Hepatocyte (in vitro differentiated cells): ENCODE results near the gene OR5M3. TPM values are rescaled to one million over a fixed set of nuclear protein-coding genes. Genes with fewer than 3 reads are reported as not detected.

Experiments used
- DNase-seq: peaks from one replicate; pipeline ENCODE4 v3.0.0-alpha.2; 2016; ENCODE audit warnings: low spot score
- H2AFZ ChIP-seq: fragments of 200-600 bp; sonication (generic); 2 replicates; pipeline ENCODE4 v1.6.0; 2016; ENCODE audit warnings: antibody characterized with exemption, mild to moderate bottlenecking
- H3K27ac ChIP-seq: fragments of 200-600 bp; sonication (generic); 2 replicates; pipeline ENCODE4 v1.5.1; 2016; ENCODE audit warnings: mild to moderate bottlenecking
- H3K27me3 ChIP-seq: fragments of 200-600 bp; sonication (generic); 2 replicates; pipeline ENCODE4 v1.6.1; 2016
- H3K36me3 ChIP-seq: fragments of 200-600 bp; sonication (generic); replicated peaks from 2 replicates; pipeline ENCODE4 v1.5.1; 2016; ENCODE audit warnings: low read depth; ENCODE audit not compliant: insufficient read depth
- H3K4me1 ChIP-seq: fragments of 200-600 bp; sonication (generic); 2 replicates; pipeline ENCODE4 v1.5.1; 2016; ENCODE audit warnings: mild to moderate bottlenecking, moderate library complexity; ENCODE audit not compliant: insufficient read depth
- H3K4me2 ChIP-seq: fragments of 200-600 bp; sonication (generic); 2 replicates; pipeline ENCODE4 v1.6.0; 2016
- H3K4me3 ChIP-seq: fragments of 200-600 bp; sonication (generic); 2 replicates; pipeline ENCODE4 v1.5.1; 2016; ENCODE audit warnings: mild to moderate bottlenecking
- H3K79me2 ChIP-seq: fragments of 200-600 bp; sonication (generic); 2 replicates; pipeline ENCODE4 v1.6.0; 2017; ENCODE audit warnings: mild to moderate bottlenecking
- H3K9me2 ChIP-seq: fragments of 200-600 bp; sonication (generic); replicated peaks from 2 replicates; pipeline ENCODE4 v1.6.0; 2017; ENCODE audit warnings: mild to moderate bottlenecking; ENCODE audit not compliant: insufficient read depth
- H3K9me3 ChIP-seq: fragments of 200-600 bp; sonication (generic); 2 replicates; pipeline ENCODE4 v1.5.1; 2016; ENCODE audit warnings: low read depth, mild to moderate bottlenecking
- H4K20me1 ChIP-seq: fragments of 200-600 bp; sonication (generic); 2 replicates; pipeline ENCODE4 v1.6.0; 2016; ENCODE audit warnings: mild to moderate bottlenecking; ENCODE audit not compliant: insufficient read depth, poor library complexity, severe bottlenecking
- CTCF ChIP-seq: fragments of 200-600 bp; sonication (generic); IDR thresholded peaks from 2 replicates; pipeline ENCODE4 v1.5.1; 2016; ENCODE audit warnings: antibody characterized with exemption, mild to moderate bottlenecking; ENCODE audit not compliant: poor library complexity
- EZH2 ChIP-seq: fragments of 200-600 bp; sonication (generic); IDR thresholded peaks from 2 replicates; pipeline ENCODE4 v1.6.1; 2016; ENCODE audit warnings: antibody characterized with exemption, mild to moderate bottlenecking, borderline replicate concordance
- EZH2phosphoT487 ChIP-seq: fragments of 200-600 bp; sonication (generic); IDR thresholded peaks from one replicate; pipeline ENCODE4 v1.6.1; 2018; ENCODE audit warnings: antibody characterized with exemption, mild to moderate bottlenecking, low read depth, moderate library complexity; ENCODE audit not compliant: unreplicated experiment, severe bottlenecking
- WGBS: methylation state at CpG from one replicate; pipeline ENCODE4 v1.1.6; 2016; ENCODE audit warnings: low lambda C conversion rate; ENCODE audit errors: missing lambda C conversion rate; 5-methylcytosine and 5-hydroxymethylcytosine counted together
- polyA plus RNA-seq: library from polyadenylated mRNA; unstranded; fragments of >200 nt; fragmentation: Nextera tagmentation; extraction: Ambion mirVana; gene quantifications from 2 replicates; pipeline ENCODE4 v1.2.1, GENCODE V29; 2016
- total RNA-seq: library from RNA; depleted of rRNA; stranded (reverse); fragments of >200 nt; gene quantifications from 2 replicates; pipeline ENCODE4 v1.2.3, GENCODE V29; 2014

Gene OR5M3
- total and polyA plus RNA-seq, 2 experiments from 2014 or later, result not detected

DNA sequence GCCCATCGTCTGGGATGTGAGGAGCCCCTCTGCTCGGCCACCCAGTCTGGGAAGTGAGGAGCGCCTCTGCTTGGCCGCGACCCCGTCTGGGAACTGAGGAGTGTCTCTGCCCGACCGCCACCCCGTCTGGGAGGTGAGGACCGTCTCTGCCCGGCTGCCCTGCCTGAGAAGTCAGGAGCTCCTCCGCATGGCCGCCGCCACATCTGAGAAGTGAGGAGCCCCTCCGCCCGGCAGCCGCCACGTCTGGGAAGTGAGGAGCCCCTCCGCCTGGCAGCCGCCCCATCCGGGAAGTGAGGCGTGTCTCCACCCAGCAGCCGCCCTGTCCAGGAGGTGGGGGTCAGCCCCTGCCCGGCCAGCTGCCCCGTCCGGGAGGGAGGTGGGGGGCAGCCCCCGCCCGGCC lies 23.9 kb upstream of the OR5M3 start:
- no peak for DNase-seq
- Histone ChIP-seq H2AFZ (no peak overlapping the region), H3K79me2 (no peaks in the 10 kb centered on the region), H3K36me3 (no peaks in the 10 kb centered on the region), H3K4me2 (no peak overlapping the region), H4K20me1 (no peaks in the 10 kb centered on the region), H3K9me2 (no peaks in the 10 kb centered on the region), H3K9me3 (no peaks in the 10 kb centered on the region), H3K4me1 (no peaks in the 10 kb centered on the region), H3K4me3 (no peak overlapping the region), H3K27ac (no peak overlapping the region), H3K27me3 (no peaks in the 10 kb centered on the region)
- no peak for TF ChIP-seq EZH2phosphoT487
- TF ChIP-seq CTCF, result no peak
- no peak for TF ChIP-seq EZH2
- WGBS, result over 99% methylated on average over 15 of the region's 28 CpGs

- no peak for DNase-seq
- Histone ChIP-seq H3K4me1 (no peaks in the 10 kb centered on the region), H3K9me3 (no peaks in the 10 kb centered on the region), H2AFZ (no peak overlapping the region), H3K27ac (no peak overlapping the region), H3K79me2 (no peaks in the 10 kb centered on the region), H3K9me2 (no peaks in the 10 kb centered on the region), H3K36me3 (no peaks in the 10 kb centered on the region), H3K27me3 (no peaks in the 10 kb centered on the region), H3K4me3 (no peak overlapping the region), H4K20me1 (no peaks in the 10 kb centered on the region), H3K4me2 (no peak overlapping the region)
- WGBS, result 88% methylated on average over 2 of the region's 2 CpGs
- TF ChIP-seq EZH2phosphoT487 (no peak), EZH2 (no peak), CTCF (no peak)
Observed at GRCh38 chr11:56495117-56495516, 22.0 kb upstream of the OR5M3 start.

GRCh38 chr11:56491270-56491669 lies 18.1 kb upstream of the OR5M3 start, which contains the start of gene OR5M8:
TSS of gene OR5M8 (minus strand) at chr11:56491370. CDS start at chr11:56491370, 0 bp downstream.
- Histone ChIP-seq H3K4me2 (no peak within 1 kb of the TSS), H3K27me3 (no peaks in the 10 kb centered on the region), H3K4me3 (no peak within 1 kb of the TSS), H3K79me2 (no peaks in the 10 kb centered on the region), H3K4me1 (no peaks in the 10 kb centered on the region), H3K9me3 (no peaks in the 10 kb centered on the region), H4K20me1 (no peaks in the 10 kb centered on the region), H3K9me2 (no peaks in the 10 kb centered on the region), H3K36me3 (no peaks in the 10 kb centered on the region), H3K27ac (no peak within 1 kb of the TSS), H2AFZ (no peak within 1 kb of the TSS)
- 76% methylated on average over 7 of the region's 7 CpGs for WGBS
- no peak for DNase-seq
- TF ChIP-seq EZH2phosphoT487 (no peak), CTCF (no peak), EZH2 (no peak)

DNA sequence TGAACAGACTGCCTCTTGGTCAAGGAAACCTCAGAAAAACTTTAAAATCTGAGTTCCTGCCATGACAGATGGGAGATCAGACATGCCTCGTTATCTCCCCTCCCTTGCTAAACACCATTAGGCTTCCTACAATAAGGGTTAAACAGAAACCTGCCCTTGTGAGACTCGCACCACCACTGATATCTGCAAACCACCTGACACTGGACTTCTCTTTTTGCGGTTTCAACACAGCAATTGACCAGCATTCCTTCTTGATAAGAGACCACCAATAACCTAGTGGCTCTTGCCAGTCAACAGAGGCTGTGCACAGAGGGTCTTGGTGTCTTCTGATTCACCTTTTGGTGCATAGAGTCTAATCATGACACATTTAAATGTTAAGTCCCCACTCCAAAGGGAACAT lies 13.6 kb upstream of the OR5M3 start:
- no peaks in the 10 kb centered on the region for H4K20me1 ChIP-seq
- H3K4me3 ChIP-seq, result no peak overlapping the region
- H3K4me2 ChIP-seq, result no peak overlapping the region
- no peaks in the 10 kb centered on the region for H3K79me2 ChIP-seq
- H3K27me3 ChIP-seq, result no peaks in the 10 kb centered on the region
- TF ChIP-seq CTCF (no peak), EZH2phosphoT487 (no peak), EZH2 (no peak)
- H3K9me3 ChIP-seq, result no peaks in the 10 kb centered on the region
- no peak overlapping the region for H3K27ac ChIP-seq
- DNase-seq, result no peak
- WGBS, result 60% methylated on average over 3 of the region's 3 CpGs
- no peak overlapping the region for H2AFZ ChIP-seq
- no peaks in the 10 kb centered on the region for H3K4me1 ChIP-seq
- H3K36me3 ChIP-seq, result no peaks in the 10 kb centered on the region
- no peaks in the 10 kb centered on the region for H3K9me2 ChIP-seq
